Mammary epithelial cell (primary cell): ENCODE measurements around the gene ZBTB33.

Source experiments
- EZH2 ChIP-seq: IDR thresholded peaks from 2 replicates; pipeline ENCODE4 v1.6.1; 2012; ENCODE audit warnings: low read length, inconsistent platforms, borderline replicate concordance
- TF ChIP-seq, protein P1 (sequence below), 2 donors: IDR thresholded peaks in 1 of 2; conservative IDR thresholded peaks in 1 of 2; 2 replicates each; pipeline ENCODE4 v1.5.1; 2011 to 2012; ENCODE audit warnings: inconsistent platforms in 2 of 2, low read length in 2 of 2, mild to moderate bottlenecking in 2 of 2, control low read depth in 1 of 2, low read depth in 1 of 2; ENCODE audit not compliant: insufficient read depth in 1 of 2; ENCODE audit errors: extremely low read depth in 1 of 2

DNA sequence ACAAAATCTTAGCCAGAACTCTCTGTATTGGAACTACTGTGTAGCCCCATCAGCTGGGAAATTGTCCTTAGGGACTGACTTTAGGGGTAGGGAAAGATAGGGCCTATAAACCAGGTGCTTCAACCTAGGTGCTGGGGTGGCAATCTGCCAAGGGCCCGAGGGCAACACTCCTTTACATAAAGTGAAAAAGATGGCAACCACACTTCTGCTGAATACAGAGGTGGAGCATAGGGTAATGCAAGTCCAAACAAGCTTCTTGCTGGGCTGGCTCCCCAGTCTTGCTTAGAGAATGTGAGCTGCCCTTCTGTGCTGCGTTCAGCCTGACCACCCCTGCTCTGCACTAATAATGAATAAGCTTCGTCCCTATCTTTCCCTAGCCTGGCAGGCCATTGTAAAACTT lies 9.8 kb downstream of the ZBTB33 start:
- TF ChIP-seq, protein P1, sequence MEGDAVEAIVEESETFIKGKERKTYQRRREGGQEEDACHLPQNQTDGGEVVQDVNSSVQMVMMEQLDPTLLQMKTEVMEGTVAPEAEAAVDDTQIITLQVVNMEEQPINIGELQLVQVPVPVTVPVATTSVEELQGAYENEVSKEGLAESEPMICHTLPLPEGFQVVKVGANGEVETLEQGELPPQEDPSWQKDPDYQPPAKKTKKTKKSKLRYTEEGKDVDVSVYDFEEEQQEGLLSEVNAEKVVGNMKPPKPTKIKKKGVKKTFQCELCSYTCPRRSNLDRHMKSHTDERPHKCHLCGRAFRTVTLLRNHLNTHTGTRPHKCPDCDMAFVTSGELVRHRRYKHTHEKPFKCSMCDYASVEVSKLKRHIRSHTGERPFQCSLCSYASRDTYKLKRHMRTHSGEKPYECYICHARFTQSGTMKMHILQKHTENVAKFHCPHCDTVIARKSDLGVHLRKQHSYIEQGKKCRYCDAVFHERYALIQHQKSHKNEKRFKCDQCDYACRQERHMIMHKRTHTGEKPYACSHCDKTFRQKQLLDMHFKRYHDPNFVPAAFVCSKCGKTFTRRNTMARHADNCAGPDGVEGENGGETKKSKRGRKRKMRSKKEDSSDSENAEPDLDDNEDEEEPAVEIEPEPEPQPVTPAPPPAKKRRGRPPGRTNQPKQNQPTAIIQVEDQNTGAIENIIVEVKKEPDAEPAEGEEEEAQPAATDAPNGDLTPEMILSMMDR (conservative IDR thresholded peaks at IDR 0.05 in 1 of 2, IDR thresholded peaks at IDR 0.05 in 1 of 2; ENCODE audit: extremely low read depth in 1 of 2, insufficient read depth in 1 of 2, low read depth in 1 of 2, low read length in 2 of 2) = no peak
- TF ChIP-seq EZH2 = no peak
